HG02763 (cell line): ENCODE data around the gene FAM219B.

ENCODE experiments used
- ATAC-seq: cut with Tn5 transposase; IDR thresholded peaks from one replicate; pipeline ENCODE4 v1.9.1; 2021; ENCODE audit warnings: mild to moderate bottlenecking, moderate library complexity; ENCODE audit not compliant: unreplicated experiment

FAM219B gene

DNA sequence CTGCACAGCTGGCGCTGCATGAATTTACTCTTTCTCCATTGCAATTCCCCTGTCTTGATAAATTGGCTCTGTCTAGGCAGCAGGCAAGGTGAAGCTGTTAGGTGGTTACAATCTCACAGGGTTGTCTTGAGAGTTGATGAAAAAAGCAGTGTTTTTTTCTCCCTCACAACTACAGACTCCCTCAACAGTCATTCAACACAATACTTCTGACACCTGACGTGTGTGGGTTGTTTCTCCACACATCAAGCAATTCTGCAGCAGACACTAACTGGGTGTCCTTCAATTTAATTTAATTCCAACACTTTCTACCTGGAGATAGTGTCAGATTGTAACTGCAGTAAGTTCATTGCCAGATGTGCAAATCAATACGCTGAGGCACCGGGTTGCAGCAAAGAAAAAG lies 28.4 kb downstream of the FAM219B start:
- no peak for ATAC-seq

DNA sequence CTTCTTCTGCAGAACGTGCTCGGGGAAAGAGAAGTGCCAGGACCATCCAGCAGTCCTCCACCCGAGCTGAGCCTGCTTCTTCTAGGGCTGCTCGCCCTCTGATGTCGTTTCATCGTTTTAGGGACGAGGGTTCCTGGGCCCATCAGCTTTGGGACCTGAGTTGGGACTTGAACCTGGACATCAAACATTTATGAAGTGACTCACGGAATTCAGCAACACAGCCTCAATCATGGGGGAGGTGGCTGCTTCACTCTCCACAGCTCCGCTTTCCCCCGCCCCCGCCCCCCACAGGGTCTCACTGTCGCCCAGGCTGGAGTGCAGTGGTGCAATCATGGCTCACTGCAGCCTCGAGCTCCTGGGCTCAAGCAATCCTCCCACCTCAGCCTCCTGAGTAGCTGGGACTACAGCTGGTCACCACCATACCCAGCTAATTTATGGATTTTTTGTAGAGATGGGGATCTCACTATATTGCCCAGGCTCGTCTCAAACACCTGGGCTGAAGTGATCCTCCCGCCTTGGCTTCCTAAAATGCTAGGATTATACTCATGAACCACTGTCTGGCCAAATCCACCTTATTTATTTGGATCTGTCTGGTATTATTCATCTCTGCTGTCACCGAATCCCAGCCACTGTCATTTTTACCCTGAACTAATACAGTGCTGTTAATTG lies 32.8 kb downstream of the FAM219B start:
- ATAC-seq: peak; percentile 3

DNA sequence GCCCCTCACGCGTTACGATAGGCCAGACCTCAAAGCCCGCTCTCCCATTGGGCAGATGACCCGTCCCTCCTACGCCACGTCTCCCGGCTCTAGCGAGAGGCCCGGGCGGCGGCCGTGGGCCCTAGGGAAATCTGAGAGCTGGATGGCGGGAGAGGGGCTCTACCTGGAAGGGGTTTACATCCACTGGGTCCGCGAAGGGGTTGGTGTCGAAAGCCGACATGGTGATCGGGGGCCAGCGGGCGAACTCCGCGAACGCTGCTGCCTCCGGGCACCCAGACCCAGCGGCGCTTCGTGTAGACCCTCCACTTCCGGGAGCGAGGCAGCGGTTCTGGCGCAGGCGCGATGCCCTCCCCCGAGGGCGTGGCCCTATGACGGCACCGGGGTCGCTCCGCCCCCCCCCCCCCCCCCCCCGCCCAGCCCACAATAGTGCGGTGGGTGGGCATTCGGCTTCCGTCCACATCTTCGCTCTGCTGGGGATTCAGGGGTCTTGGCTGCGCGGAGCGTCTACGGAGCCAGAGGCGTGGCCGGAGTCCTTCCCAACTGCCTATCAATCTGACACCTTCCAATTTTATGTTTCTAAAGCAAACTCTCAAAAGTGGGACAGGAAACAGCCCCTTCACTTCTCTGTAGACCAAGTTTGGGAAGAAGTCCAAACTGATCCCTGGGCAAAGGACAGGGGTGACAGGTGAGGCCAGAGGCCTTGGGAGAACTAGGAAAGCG lies 33.5 kb downstream of the FAM219B start, which contains the start of gene SCAMP2:
TSS of gene SCAMP2 (minus strand) at position 330 of the 720 bp plus-strand sequence. CDS start at position 220, 110 bp downstream.
- ATAC-seq: peak; percentile 80

DNA sequence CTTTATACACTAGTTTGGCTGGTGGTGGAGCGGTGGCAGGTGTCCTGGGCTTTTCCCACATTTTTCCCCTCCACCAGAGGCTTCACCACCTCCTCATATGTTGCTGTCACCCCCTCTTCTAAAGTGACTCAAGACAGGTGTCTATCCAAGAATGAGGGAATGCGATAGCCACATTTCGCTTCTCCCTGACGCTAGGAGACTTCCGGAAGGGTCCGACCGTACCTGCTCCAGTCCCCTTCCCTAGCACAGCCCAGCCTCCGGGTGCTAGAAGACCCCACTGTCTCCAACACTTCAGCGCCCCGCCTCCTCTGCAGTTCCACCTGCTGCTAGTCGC lies 34.0 kb downstream of the FAM219B start:
- no peak for ATAC-seq

DNA sequence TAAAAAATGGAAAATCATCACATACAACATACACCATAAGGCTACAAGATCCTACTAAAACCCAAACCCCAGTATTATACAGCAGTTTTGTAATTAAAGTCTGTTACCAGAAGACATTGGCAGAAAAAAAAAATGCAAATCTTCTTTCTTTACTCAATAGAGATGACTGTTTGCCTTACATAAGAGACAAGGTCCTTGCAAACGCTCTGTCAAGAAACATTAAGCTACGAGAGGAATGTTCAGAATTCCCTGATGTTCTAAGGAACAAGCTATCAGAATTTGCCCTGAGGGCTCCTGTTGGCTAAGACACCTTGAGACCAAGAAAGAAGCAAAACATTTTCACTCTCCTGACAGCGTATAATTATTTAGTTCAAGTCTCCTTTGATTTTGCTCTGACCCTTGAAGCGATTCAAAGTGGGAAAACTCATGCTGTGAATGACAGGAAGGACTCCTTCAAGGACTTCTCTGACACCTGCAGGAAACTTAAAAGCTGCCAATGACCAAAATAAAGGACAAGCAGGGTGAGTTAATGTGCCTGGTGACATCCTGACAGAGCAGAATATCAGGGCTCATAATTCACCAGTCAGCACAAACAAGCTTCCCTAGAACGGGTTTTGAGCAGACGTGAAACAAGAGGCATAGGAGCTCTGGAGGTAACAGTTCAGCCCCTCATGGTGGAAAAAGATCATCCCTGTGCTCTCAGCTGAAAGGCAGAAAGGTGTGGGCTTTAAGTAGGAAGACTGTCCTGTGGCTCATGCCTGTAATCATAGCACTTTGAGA lies 36.0 kb downstream of the FAM219B start:
- ATAC-seq: no peak

DNA sequence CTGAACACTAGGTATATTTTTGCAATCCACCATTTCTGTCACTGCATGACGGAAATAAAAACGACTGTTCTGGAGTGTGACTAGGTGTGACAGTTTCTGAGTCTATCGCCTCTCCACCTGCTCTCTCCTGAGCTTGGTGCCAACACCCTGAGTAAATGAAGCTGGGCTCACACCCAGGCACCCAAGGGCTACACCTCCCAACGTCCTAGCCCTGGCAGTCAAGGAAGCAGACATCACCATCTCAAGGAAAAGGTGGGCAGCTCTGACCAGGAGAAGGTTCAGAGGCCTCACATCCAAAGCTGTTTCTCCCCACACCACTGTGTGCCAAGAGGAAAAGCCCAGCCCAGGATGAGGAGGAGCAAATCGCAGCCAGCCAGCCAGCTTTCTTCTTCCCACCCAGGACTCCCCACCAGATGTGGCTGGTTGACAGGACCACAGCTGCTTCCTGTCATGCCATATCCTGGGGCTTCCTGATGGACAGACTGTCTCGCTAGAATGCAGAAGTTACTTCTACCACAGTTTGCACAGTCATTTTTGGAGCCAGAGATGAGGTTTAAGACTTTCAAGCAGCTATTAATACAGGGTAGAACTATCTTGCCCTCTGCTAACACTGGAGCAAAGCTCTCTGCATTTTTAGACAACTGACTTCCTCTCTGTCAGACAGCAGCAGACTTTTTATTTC lies 36.8 kb downstream of the FAM219B start:
- peak; percentile 31 for ATAC-seq

DNA sequence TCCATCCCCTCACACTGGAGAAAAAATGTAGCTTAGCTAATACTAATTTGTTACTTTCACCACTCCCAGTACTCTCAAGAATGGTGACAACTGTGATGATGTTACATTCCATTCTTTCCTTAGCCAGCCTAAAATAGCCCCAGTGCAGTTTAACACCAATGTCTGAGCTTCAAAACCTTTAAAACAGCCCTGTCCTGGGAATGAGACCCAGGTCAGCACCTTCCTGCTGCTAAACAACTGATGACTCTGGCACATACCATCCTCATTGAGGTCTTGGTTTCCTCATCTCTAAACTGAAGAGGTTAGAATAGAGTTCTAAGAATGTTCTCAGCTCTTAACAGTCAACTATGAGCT lies 37.3 kb downstream of the FAM219B start:
- ATAC-seq: no peak

DNA sequence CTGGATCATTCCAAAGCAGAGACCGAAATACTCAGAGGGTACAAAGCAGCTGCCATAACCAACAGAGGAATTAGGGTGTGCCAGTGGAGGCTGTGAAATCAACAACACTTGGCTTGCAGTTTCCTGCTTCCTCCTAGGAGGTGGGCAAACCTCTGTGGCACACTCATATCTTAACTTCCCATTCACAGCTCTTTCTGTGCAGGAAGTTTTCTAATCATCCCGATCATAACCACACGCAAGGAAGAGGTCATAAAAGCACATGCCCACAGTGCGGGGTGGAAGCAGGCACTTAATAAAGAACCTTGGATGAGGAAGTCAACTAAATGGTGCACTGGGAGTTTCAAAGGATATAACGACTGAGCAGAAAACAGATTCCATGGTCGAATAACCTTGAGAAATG lies 38.6 kb downstream of the FAM219B start:
- ATAC-seq: no peak

DNA sequence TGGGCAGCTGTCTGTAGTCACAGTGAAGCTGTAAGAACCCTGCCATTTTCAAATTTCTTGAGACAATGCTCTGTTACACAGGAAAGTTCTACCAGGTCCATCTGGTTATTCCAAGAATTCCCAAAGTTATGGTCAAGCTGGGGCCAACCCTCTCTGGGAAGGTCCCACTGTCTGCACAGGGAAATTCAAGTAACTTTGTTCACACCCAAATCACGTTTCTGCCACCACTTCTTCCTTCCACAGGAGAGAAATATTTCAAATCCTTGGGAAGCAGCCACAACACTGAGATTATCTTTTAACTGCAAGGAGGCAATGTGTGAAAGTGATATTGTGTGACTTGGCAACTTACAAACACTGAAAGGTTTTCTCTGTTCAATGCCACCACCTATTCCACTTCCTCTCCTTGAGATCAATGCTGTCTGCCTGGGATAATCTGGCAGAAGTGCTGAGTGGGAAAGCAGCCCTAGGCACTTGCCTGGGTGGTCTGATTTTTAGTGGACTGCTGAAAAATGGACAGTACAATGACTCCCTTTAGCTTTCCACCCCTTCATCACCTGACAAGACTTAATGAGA lies 39.1 kb downstream of the FAM219B start:
- no peak for ATAC-seq

DNA sequence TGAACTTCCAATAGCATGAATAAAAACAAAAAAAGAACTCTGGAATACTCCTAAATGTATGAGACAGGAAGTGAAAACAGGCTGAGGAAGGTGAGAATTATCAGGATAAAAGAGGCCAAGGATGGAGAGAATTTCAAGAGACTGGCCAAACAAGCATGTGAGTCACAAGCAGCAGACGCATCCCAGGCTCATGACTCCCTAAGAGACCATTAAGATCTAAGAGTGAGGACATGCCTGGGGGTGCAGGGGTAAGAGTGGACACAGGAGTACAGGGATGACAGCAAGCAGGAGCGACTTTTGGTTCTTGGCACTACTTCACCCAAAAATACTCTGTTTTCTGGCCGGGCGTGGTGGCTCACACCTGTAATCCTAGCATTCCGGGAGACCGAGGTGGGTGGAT lies 40.6 kb downstream of the FAM219B start:
- ATAC-seq: no peak

DNA sequence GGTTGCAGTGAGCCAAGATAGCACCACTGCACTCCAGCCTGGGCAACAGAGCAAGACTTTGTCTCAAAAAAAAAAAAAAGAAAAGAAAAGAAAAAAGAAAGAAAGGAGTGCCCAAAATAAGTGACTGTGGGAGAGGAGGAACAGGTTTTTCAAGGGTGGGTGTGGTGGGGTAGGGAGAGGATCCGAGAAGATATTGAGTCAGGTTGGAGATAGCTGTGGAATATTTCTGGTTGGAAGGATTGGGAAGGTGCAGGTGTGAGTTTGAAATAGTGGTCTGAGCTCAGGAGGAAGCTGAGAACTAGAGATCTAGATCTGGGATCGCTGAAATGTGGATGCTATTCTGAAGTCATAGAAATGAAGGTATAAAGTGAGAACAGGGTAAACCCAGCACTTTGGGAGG lies 41.3 kb downstream of the FAM219B start:
- ATAC-seq: no peak

DNA sequence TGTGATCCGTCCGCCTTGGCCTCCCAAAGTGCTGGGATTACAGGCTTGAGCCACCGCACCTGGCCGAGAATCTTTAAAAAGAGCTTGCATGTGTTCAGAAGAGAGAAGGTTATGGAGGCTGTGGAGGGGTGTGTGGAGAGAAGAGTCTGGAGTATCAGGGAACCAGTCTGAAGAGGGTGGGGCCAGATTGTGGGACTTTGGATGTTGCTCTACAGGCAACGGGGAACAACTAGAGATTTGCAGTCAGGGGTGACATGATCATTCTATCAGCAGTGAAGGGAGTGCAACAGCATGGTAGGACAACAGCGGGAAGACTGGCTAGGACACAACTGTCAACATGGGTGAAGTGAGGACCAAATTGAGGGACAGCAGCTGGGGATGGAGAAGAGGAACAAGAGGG lies 42.4 kb downstream of the FAM219B start:
- no peak for ATAC-seq

DNA sequence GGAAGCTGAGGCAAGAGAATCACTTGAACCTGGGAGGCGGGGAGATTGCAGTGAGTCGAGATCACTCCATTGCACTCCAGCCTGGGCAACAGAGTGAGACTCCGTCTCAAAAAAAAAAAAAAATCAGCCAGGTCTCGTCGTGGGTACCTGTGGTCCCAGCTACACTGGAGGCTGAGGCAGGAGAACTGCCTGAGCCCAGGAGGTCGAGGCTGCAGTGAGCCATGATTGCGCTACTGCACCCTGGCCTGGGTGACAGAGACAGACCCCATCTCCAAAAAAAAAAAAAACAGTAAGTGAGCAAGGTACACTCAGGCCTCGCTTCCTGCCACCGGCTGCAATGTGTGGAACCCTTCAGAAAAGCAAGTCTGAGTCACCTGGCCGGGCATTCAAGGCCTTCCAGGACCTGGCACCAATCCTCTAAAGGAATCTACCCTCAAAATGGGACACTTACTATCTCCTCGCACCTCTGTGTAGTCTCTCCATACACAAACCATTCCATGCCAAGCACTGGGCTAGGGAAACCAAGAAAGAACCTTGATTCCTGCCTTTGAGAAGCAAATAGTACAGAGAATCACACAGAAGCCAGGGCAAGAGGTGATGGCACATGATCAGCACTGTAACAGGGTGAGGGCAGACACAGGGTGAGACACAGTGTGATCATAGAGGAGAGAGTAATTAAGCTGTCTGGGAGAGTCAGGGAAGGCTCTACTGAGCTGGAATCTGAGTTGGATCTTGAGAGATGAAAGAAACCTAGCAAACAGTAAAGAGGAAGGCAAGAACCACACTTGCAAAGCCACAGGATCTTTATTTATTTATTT lies 43.2 kb downstream of the FAM219B start:
- no peak for ATAC-seq

DNA sequence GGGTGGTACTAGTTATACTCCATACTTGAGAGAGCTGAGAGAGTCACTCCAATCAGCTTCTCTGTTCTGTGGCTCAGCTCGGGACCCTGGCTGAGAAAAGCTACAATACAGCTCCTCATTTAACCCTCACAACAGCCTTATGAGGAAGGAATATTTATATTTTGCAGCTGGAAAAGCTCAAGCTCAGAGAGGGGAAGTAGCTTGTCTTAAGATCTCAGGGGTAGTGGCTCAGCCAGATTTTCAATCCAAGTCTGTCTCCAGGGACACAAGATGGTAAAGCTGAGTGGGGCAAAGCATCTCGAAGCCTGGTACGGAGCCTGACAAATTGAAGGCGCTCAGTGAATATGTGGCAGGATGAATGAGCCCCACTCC lies 48.3 kb downstream of the FAM219B start:
- no peak for ATAC-seq

DNA sequence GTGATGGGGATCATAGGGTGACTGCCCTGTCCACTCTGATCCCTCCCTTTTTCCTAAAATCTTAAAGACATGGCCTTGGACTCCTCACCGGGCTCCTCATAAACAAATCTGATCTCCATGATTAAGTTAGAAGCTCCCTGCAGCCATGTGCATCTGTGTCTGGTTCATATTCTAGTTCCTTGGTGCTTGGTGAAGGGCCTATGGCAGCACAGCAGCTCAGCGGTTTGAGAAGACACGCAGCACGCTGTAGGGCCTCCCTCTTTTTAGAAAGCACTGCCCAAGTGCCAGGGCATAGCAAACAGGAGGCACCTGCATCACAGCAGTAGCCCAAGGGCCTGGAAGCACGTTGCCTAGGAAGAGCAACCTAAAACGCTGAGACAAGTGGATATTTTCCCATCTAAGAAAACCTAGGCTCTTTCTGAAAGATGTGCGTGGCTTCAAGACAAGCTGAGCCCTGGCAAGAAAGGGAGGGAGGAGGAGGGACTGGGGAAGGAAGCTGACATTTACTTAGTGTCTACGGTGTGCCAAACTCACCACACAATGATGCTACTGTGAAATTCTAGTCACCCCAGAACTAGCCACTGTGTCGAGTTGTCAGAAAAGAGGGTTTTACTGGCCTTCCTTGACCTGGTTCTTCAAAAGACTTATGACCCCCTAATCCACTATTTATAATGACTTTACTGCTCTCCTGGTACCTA lies 48.8 kb downstream of the FAM219B start:
- ATAC-seq: peak; percentile 6

DNA sequence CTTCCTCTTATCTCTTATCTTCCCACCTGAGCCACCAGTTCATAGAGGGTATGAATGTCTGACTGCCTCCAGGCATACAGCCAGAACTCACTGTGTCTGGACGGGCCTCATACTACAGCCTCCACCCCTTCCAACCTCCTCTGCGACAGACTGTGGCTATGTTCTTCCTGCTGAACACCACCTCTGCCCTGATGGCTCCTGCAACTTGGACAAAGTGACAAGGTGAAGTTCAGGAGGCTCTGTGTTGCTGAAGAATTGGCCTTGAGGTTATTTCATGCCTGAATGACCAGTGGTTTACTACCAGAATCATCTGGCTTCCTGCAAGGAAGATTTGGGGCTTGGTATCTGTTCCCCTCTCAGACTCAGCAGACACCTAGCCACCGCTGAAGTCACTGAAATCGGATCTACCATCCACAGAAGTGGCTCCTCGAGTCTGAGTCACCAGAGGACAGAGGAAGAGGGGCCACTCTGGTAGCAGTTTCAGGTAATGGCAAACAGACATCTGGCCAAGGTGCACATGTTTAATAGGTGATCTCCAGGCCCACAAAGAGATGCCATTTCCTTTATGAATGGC lies 49.5 kb downstream of the FAM219B start:
- peak; percentile 57 for ATAC-seq

DNA sequence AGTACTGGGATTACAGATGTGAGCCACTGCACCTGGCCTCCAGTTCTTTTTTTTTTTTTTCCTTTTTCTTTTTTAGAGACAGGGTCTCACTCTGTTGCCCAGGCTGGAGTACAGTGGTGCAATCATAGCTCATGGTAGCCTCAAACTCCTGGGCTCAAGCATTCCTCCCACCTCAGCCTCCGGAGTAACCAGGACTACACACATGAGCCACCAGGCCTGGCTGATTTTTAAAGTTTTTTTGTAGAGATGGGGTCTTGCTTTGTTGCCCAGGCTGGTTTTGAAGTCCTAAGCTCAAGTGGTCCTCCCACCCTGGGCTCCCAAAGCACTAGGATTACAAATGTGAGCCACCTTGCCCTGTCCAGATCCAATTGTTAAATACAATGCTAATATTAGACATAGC lies 50.1 kb downstream of the FAM219B start:
- no peak for ATAC-seq

DNA sequence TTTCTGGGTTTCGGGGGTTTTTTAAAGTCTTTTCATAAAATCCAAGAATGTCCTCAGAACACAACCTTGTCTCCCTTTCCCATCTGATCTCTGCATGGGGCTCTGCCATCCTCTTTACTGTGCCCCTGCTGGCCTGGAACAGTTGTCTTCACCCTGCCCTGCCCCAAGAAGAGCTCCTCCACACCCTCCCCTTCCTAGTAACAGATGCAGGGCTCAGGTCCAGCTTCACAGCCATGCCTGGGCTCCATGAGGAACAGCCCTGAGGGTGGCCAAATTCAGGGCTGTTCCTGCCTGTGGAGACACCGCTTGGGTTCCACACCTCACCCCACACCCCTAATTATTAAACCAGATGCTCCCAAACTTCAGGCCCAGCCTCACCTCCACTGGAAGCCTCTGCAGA lies 50.8 kb downstream of the FAM219B start:
- no peak for ATAC-seq

DNA sequence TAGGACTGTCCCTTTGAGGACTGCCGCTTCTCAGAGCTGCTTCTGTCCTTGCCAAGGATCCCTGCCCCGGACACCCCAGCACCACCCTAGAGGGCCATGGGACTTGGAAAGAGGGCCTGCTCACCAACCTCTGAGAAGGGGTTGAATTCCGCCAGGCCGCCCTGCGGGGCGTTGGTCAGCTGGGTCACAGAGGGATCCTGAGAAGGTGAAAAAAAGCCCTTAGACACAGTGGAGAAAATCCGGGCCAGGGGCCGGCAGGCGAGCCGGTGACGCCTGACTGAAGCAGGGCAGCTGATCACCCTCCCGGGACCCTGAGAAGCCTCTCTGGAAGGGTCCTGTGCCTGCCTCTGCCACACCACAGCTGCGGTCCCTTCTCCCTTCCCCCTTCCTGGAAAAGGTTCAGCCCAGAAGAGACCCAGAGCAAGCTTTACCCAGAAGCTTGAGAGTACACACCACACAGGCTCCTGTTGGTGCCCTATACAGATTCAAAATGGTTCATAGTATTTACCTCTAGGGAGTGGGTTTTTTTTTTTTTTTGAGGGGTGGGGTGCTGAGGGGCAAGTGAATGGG lies 52.1 kb downstream of the FAM219B start:
- no peak for ATAC-seq
